ENCODE data around the gene ZFAND3. TPM values are rescaled to one million over a fixed set of nuclear protein-coding genes. Genes with fewer than 3 reads are reported as not detected.

Gene ZFAND3
- total RNA-seq, 1 experiment from 2014 or later, result 22.2 TPM

DNA sequence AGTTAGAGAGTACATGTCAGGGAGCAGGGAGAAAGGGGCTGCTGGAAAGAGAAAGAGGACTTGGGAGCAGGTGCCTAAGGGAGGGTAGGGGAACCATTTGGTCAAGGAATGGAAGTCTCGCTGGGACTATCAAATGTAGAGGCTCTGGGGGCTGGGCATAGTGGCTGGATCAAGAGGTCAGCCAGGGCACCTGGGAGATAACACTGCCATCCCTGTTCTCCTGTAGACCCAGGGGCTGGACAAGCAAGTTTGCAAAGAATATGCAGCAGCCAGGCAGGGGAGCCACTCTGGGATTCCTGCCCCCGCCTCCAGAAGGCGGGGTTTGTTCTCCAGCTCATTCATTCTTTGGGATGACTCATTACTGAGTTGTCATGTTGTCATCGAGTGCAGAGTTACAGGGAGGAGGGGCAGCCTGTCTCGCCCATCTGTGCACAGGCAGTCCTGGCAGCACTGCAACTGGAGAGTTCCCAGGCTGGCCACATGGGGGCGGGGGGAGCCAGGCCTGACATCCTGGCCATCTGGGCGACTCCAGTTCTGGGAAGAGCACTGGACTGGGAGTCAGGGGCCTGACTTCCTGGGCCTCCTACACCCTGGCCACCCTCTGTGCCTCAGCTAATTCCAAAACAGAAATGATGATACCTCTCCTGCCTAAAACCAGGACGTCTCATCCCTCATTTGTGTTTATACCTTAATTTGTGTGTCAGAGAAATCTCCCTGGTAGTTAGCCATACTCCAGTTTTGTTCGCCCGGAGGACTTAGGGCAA, 28.2 kb upstream of the ZFAND3 start:
- Histone ChIP-seq H4K20me1 (ENCODE audit: low read length) (no peaks in the 10 kb centered on the region), H3K9me3 (ENCODE audit: low read length) (no peaks in the 10 kb centered on the region), H2AFZ (ENCODE audit: low read length) (0 out of 2 replicates have a peak overlapping the region, but pooled peaks have one; percentile 6), H3F3A (ENCODE audit: low read length, unreplicated experiment) (no peaks in the 10 kb centered on the region), H3K4me3 (ENCODE audit: low read length) (no peak overlapping the region), H3K27me3 (ENCODE audit: low read length) (no peaks in the 10 kb centered on the region), H3K4me1 (ENCODE audit: insufficient read depth, low read length) (peaks cover 23% of the 10 kb centered on the region), H3K27ac (ENCODE audit: low read length) (no peak overlapping the region), H3K9ac (ENCODE audit: low read length) (no peak overlapping the region), H3K36me3 (ENCODE audit: low read depth, low read length) (no peaks in the 10 kb centered on the region), H3K4me2 (ENCODE audit: low read length) (peak overlapping the region; percentile 38; the same call in 1 of the 2 replicates), H3K9me2 (replicated peaks; ENCODE audit: low read length) (no peaks in the 10 kb centered on the region), H3K79me2 (ENCODE audit: low read length) (no peaks in the 10 kb centered on the region)
- TF ChIP-seq, protein P1, sequence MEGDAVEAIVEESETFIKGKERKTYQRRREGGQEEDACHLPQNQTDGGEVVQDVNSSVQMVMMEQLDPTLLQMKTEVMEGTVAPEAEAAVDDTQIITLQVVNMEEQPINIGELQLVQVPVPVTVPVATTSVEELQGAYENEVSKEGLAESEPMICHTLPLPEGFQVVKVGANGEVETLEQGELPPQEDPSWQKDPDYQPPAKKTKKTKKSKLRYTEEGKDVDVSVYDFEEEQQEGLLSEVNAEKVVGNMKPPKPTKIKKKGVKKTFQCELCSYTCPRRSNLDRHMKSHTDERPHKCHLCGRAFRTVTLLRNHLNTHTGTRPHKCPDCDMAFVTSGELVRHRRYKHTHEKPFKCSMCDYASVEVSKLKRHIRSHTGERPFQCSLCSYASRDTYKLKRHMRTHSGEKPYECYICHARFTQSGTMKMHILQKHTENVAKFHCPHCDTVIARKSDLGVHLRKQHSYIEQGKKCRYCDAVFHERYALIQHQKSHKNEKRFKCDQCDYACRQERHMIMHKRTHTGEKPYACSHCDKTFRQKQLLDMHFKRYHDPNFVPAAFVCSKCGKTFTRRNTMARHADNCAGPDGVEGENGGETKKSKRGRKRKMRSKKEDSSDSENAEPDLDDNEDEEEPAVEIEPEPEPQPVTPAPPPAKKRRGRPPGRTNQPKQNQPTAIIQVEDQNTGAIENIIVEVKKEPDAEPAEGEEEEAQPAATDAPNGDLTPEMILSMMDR (conservative IDR thresholded peaks at IDR 0.05; ENCODE audit: low read depth, low read length), result peak; percentile 94
- no peak for TF ChIP-seq EZH2 (IDR thresholded peaks at IDR 0.05; ENCODE audit: low read length, unreplicated experiment)
- DNase-seq (peak; percentile 98), ATAC-seq (peak; percentile 97)
- ChIA-PET CTCF (interaction anchor here (0.5 to 1.0 kb wide), 16 partner anchors 27 to 1022 kb away, joined by 3 to 24 read pairs (median 4); partner anchors contain the start of gene MDGA1), POLR2A (ENCODE audit: unreplicated experiment) (interaction anchor here (0.5 kb wide), 1 partner anchor 27 kb away, joined by 5 read pairs; no protein-coding TSS in a partner anchor)
- no TSS peak for BruUV-seq (replicated peaks)
- intact Hi-C loops (cut with micrococcal nuclease), result loop anchor here (1.0 to 2.0 kb wide), 4 partner anchors 27 to 703 kb away; partner anchors contain the start of gene ZFAND3

DNA sequence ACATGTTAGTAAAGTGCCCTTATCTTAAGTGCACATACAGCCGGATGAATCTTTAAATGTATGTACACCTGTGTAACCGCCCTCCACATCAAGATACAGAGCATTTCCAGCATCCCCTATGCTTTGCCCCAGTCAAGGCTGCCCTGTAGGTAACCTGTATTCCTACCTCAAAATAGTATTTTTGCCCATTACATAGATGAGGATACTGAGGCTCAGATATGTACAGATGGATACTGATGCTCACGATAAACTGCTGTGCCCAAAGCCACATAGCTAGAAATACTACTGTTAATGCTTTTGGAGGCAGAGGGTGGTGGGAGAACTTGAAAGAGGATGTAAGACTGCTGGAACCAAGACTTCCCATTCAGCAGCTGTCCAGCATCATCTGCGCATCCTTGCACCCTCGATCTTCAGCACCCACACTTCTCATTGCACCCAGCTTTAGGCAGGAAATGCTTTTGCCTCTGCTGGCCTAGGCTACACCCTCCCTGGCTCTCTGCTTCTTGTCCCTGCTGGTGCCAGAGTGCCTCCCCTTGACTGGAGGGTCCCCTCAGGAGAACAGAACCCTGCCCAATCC, 27.0 kb upstream of the ZFAND3 start:
- POLR2A ChIA-PET (ENCODE audit: unreplicated experiment), result no interaction called here
- CTCF ChIA-PET, result no interaction called here
- TF ChIP-seq EZH2 (IDR thresholded peaks at IDR 0.05; ENCODE audit: low read length, unreplicated experiment), result no peak
- no peak for TF ChIP-seq EZH2phosphoT487 (IDR thresholded peaks at IDR 0.05; ENCODE audit: borderline replicate concordance, low read length)
- TF ChIP-seq, protein P1 (conservative IDR thresholded peaks at IDR 0.05; ENCODE audit: low read depth, low read length), result no peak

DNA sequence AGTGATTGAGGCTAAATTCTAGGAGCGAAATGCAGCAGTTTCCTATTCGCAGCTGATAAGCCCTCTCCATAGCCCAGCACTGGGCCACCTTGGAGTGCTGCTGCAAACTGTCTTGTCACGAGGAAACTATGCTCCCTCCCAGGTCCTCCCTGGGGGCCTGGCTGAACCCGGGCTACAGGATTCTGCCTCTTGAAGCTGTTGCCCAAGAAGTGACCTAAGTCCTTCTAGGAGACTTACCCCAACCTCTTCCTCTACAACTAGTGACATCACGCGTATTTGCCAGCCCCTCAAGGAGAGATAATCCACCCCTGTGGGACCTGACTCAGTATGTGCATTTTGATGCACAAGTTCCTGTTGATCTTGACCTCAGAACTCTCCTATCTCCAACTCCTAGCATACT, 26.5 kb upstream of the ZFAND3 start:
- no peak overlapping the region for H3K4me3 ChIP-seq (ENCODE audit: low read length)
- H3K9me3 ChIP-seq (ENCODE audit: low read length), result no peaks in the 10 kb centered on the region
- CTCF ChIA-PET, result interaction anchor here (0.5 kb wide), 1 partner anchor 116 kb away, joined by 6 read pairs; no protein-coding TSS in a partner anchor
- peaks cover 19% of the 10 kb centered on the region for H3K4me1 ChIP-seq (ENCODE audit: insufficient read depth, low read length)
- no peaks in the 10 kb centered on the region for H3K36me3 ChIP-seq (ENCODE audit: low read depth, low read length)
- intact Hi-C loops (cut with micrococcal nuclease), result no loop called here
- POLR2A ChIA-PET (ENCODE audit: unreplicated experiment), result no interaction called here
- H3K27me3 ChIP-seq (ENCODE audit: low read length), result no peaks in the 10 kb centered on the region
- DNase-seq (no peak), ATAC-seq (no peak)
- H4K20me1 ChIP-seq (ENCODE audit: low read length), result no peaks in the 10 kb centered on the region
- no peaks in the 10 kb centered on the region for H3K79me2 ChIP-seq (ENCODE audit: low read length)
- H2AFZ ChIP-seq (ENCODE audit: low read length), result no peak overlapping the region
- no peaks in the 10 kb centered on the region for H3K9me2 ChIP-seq (replicated peaks; ENCODE audit: low read length)
- H3F3A ChIP-seq (ENCODE audit: low read length, unreplicated experiment), result no peaks in the 10 kb centered on the region
- BruUV-seq (replicated peaks), result no TSS peak
- no peak overlapping the region for H3K27ac ChIP-seq (ENCODE audit: low read length)
- no peak overlapping the region for H3K4me2 ChIP-seq (ENCODE audit: low read length)
- no peak for TF ChIP-seq EZH2 (IDR thresholded peaks at IDR 0.05; ENCODE audit: low read length, unreplicated experiment)
- TF ChIP-seq, protein P1 (conservative IDR thresholded peaks at IDR 0.05; ENCODE audit: low read depth, low read length), result no peak
- TF ChIP-seq EZH2phosphoT487 (IDR thresholded peaks at IDR 0.05; ENCODE audit: borderline replicate concordance, low read length), result no peak
- H3K9ac ChIP-seq (ENCODE audit: low read length), result no peak overlapping the region

More for the DNA sequence above, 27.0 kb upstream of the ZFAND3 start:
- BruUV-seq (replicated peaks), result no TSS peak
- Histone ChIP-seq H3K9ac (ENCODE audit: low read length) (no peak overlapping the region), H3K4me3 (ENCODE audit: low read length) (no peak overlapping the region), H3K36me3 (ENCODE audit: low read depth, low read length) (no peaks in the 10 kb centered on the region), H2AFZ (ENCODE audit: low read length) (no peak overlapping the region), H3K27me3 (ENCODE audit: low read length) (no peaks in the 10 kb centered on the region), H3K4me1 (ENCODE audit: insufficient read depth, low read length) (peaks cover 23% of the 10 kb centered on the region), H3K9me3 (ENCODE audit: low read length) (no peaks in the 10 kb centered on the region), H3F3A (ENCODE audit: low read length, unreplicated experiment) (no peaks in the 10 kb centered on the region), H3K79me2 (ENCODE audit: low read length) (no peaks in the 10 kb centered on the region), H4K20me1 (ENCODE audit: low read length) (no peaks in the 10 kb centered on the region), H3K4me2 (ENCODE audit: low read length) (no peak overlapping the region), H3K9me2 (replicated peaks; ENCODE audit: low read length) (no peaks in the 10 kb centered on the region), H3K27ac (ENCODE audit: low read length) (no peak overlapping the region)
- intact Hi-C loops (cut with micrococcal nuclease), result no loop called here
- DNase-seq (no peak), ATAC-seq (no peak)

Data from PC-3 (cell line).